Pancreas (tissue), 10 donors: ENCODE measurements around the gene MVK. TPM values are rescaled to one million over a fixed set of nuclear protein-coding genes. Genes with fewer than 3 reads are reported as not detected.

Experiments
- ATAC-seq, 4 donors: fragments of 200-7000 bp; cut with Tn5 transposase; one replicate each; pipeline versions ENCODE4 v1.8.0 to v1.9.1; 2020; ENCODE audit warnings: mild to moderate bottlenecking in 4 of 4, moderate library complexity in 4 of 4
- DNase-seq, 6 donors: peaks; one replicate each; pipeline ENCODE4 v3.0.0-alpha.2; 2020
- FAIRE-seq: peaks from 2 replicates; lab custom pipeline; 2012; peaks lifted over from hg19 to GRCh38; lab: Jason Lieb, UNC
- H3K27ac ChIP-seq, 4 donors: fragments of 200-600 bp; sonication (generic); 1 replicate in 3 of 4; 2 replicates in 1 of 4; pipeline versions ENCODE4 v1.5.0 to v1.8.0; 2020
- H3K27me3 ChIP-seq, 4 donors: fragments of 200-600 bp; one replicate each; pipeline ENCODE4 v1.8.0; 2021
- H3K36me3 ChIP-seq, 3 donors: fragments of 200-600 bp; sonication (generic) in 1 of 3; one replicate each; pipeline versions ENCODE4 v1.5.0 to v1.8.0; 2020 to 2021
- H3K4me1 ChIP-seq, 3 donors: fragments of 200-600 bp; one replicate each; pipeline ENCODE4 v1.8.0; 2021
- H3K4me3 ChIP-seq, 4 donors: fragments of 200-600 bp; sonication (generic) in 2 of 4; one replicate each; pipeline versions ENCODE4 v1.5.0 to v1.8.0; 2020 to 2021
- H3K9me3 ChIP-seq, 4 donors: fragments of 200-600 bp; one replicate each; pipeline ENCODE4 v1.8.0; 2021
- CTCF ChIP-seq, 4 donors: fragments of 200-600 bp; sonication (generic) in 3 of 4; IDR thresholded peaks; one replicate each; pipeline versions ENCODE4 v1.5.0 to v1.8.0; 2021; ENCODE audit warnings: antibody characterized with exemption in 4 of 4
- WGBS, 2 donors: extraction: QIAGEN DNeasy Blood & Tissue Kit; methylation state at CpG; one replicate each; pipeline ENCODE4 v1.1.7; 2013; 5-methylcytosine and 5-hydroxymethylcytosine counted together
- intact Hi-C, 3 donors: fragments of 100-400 bp; cut with DNase I; formaldehyde crosslinking; loops; one replicate each; pipeline versions ENCODE4 v1.11.1 to v1.14.2; 2022
- polyA plus RNA-seq, 2 donors: library from polyadenylated mRNA; stranded (reverse); fragments of 200-250 nt; gene quantifications; one replicate each; pipeline ENCODE4 v1.2.3, GENCODE V29; 2013
- total RNA-seq, 6 donors: library from RNA; stranded (reverse); fragmentation: NEBNext Ultra II Directional in 4 of 6; extraction: Animal tissue kit (Norgen Biotek cat#: 25700) in 4 of 6; gene quantifications; one replicate each; pipeline versions ENCODE4 v1.2.1 to v1.2.4, GENCODE V29; 2021 to 2023
- donor health status: healthy with polysubstance abuse.
- donor health status: DM: no; HTN: no; CAD: no; lungs with moderate emphysema.
- donor health status: DM: no; HTN: no; CAD: no.
- donor health status: control.
- donor health status: control.
- donor health status: Bipolar disorder and iron deficiency.
- donor health status: DM: yes; HTN: yes; CAD: no.
- donor health status: DM: no; HTN: no; CAD: no.
- donor health status: DM: no; HTN: no; CAD: no.
- donor health status: DM: yes; HTN: yes; CAD: no.

MVK gene
- total and polyA plus RNA-seq, 8 donors: 5.8 to 15.9 (median 7.4) TPM

- intact Hi-C loops: no loop called here
- no peak for DNase-seq
- ATAC-seq: no peak
- no peak overlapping the region for H3K27ac ChIP-seq
- H3K4me3 ChIP-seq: no peak overlapping the region
- no peaks in the 10 kb centered on the region for H3K36me3 ChIP-seq
- FAIRE-seq: no peak
- no peak for TF ChIP-seq CTCF (IDR thresholded peaks at IDR 0.05)
- no peaks in the 10 kb centered on the region for H3K27me3 ChIP-seq
- no peaks in the 10 kb centered on the region for H3K9me3 ChIP-seq
- 83 to 86% methylated on average over 9 of the region's 9 CpGs for WGBS, 2 donors
- peaks cover 0 to 5% (median under 1%) of the 10 kb centered on the region in 3 donors for H3K4me1 ChIP-seq
Measured at GRCh38 chr12:109592905-109593272, 19.3 kb downstream of the MVK start.

- DNase-seq (peak in 1 of 6 donors; percentile 48), ATAC-seq (no peak), FAIRE-seq (no peak)
- intact Hi-C loops: loop anchor here in 2 of 3 donors (5.0 kb wide), 1 partner anchor 183 kb away; no protein-coding TSS in a partner anchor
- no peak overlapping the region for H3K4me3 ChIP-seq
- H3K27me3 ChIP-seq: no peaks in the 10 kb centered on the region
- no peaks in the 10 kb centered on the region for H3K9me3 ChIP-seq
- TF ChIP-seq CTCF (IDR thresholded peaks at IDR 0.05): no peak
- H3K27ac ChIP-seq: no peak overlapping the region
- peaks cover 0 to 8% (median 6%) of the 10 kb centered on the region in 3 donors for H3K4me1 ChIP-seq
- WGBS, 2 donors: 84 to 89% methylated on average over 15 of the region's 15 CpGs
- no peaks in the 10 kb centered on the region for H3K36me3 ChIP-seq
Measured at GRCh38 chr12:109594556-109595317, 21.1 kb downstream of the MVK start.

GRCh38 chr12:109595321-109595902, 21.8 kb downstream of the MVK start:
- ATAC-seq (no peak), DNase-seq (peak in 1 of 6 donors; percentile 19), FAIRE-seq (no peak)
- peaks cover 0 to 14% (median 12%) of the 10 kb centered on the region in 3 donors for H3K4me1 ChIP-seq
- H3K4me3 ChIP-seq: no peak overlapping the region
- no peaks in the 10 kb centered on the region for H3K36me3 ChIP-seq
- no peak for TF ChIP-seq CTCF (IDR thresholded peaks at IDR 0.05)
- no peak overlapping the region for H3K27ac ChIP-seq
- no peaks in the 10 kb centered on the region for H3K9me3 ChIP-seq
- WGBS, 2 donors: 89% methylated on average over 10 of the region's 10 CpGs
- no peaks in the 10 kb centered on the region for H3K27me3 ChIP-seq
- intact Hi-C loops: loop anchor here in 2 of 3 donors (5.0 kb wide), 1 partner anchor 182 kb away; no protein-coding TSS in a partner anchor

GRCh38 chr12:109596418-109597244, 23.0 kb downstream of the MVK start:
- no peaks in the 10 kb centered on the region for H3K27me3 ChIP-seq
- no peak overlapping the region for H3K27ac ChIP-seq
- 90 to 94% methylated on average over 23 to 24 of the region's 24 CpGs for WGBS, 2 donors
- intact Hi-C loops: loop anchor here in 2 of 3 donors (5.0 kb wide), 1 partner anchor 181 kb away; no protein-coding TSS in a partner anchor
- FAIRE-seq: no peak
- TF ChIP-seq CTCF (IDR thresholded peaks at IDR 0.05): no peak
- H3K9me3 ChIP-seq: no peaks in the 10 kb centered on the region
- H3K4me3 ChIP-seq: no peak overlapping the region
- DNase-seq: peak in 1 of 6 donors; percentile 73
- peak in 1 of 4 donors; percentile 13 for ATAC-seq
- H3K4me1 ChIP-seq: peaks cover 0 to 14% (median 12%) of the 10 kb centered on the region in 3 donors
- no peaks in the 10 kb centered on the region for H3K36me3 ChIP-seq
